HepG2 (cell line): Measurements from ENCODE around the gene ADGRL3. TPM values are rescaled to one million over a fixed set of nuclear protein-coding genes. Genes with fewer than 3 reads are reported as not detected.

ENCODE experiments used
- ATAC-seq: fragments of 200-7000 bp; cut with Tn5 transposase; 3 replicates; pipeline ENCODE4 v1.9.1; 2020; ENCODE audit warnings: mild to moderate bottlenecking, moderate library complexity
- BruUV-seq: library from RNA; stranded (reverse); fragments of 400-500 nt; replicated peaks from 2 replicates; lab custom pipeline; 2021; lab: Mats Ljungman, UMichigan
- CTCF ChIA-PET: fragments of 300-600 bp; formaldehyde crosslinking; extraction: SDS; loops from one replicate; lab custom pipeline; 2021; ENCODE audit warnings: low total read pairs, inconsistent platforms, low intra/inter-chr PET ratio; lab: Yijun Ruan, JAX
- POLR2A ChIA-PET: fragments of 350-600 bp; sonication (Branson Sonifier 250); formaldehyde crosslinking; loops from one replicate; lab custom pipeline; 2020; ENCODE audit warnings: antibody characterized with exemption, inconsistent platforms; lab: Yijun Ruan, JAX
- DNase-seq: peaks from one replicate; pipeline ENCODE4 v3.0.0-alpha.2; 2015; ENCODE audit warnings: low spot score
- FAIRE-seq: peaks from 3 replicates; lab custom pipeline; 2011; peaks lifted over from hg19 to GRCh38; lab: Jason Lieb, UNC
- H2AFZ ChIP-seq: one replicate; pipeline ENCODE4 v1.6.1; 2011; ENCODE audit warnings: low read length, inconsistent platforms
- H3K27ac ChIP-seq: fragments of 300-600 bp; 3 replicates; pipeline ENCODE4 v1.8.0; 2011; ENCODE audit warnings: mixed run types, mild to moderate bottlenecking, mixed read lengths, low read length, inconsistent platforms; ENCODE audit not compliant: insufficient read depth; ENCODE audit errors: extremely low read length
- H3K27me3 ChIP-seq, 2 experiments: fragments of 200-600 bp in 1 of 2; 2 replicates in 1 of 2; 3 replicates in 1 of 2; pipeline versions ENCODE4 v1.6.0 to v1.8.0; 2011; ENCODE audit warnings: low read length in 2 of 2, mild to moderate bottlenecking in 2 of 2, moderate library complexity in 2 of 2, inconsistent platforms in 1 of 2; ENCODE audit not compliant: insufficient read depth in 2 of 2, control insufficient read depth in 1 of 2
- H3K36me3 ChIP-seq, 2 experiments: fragments of 200-600 bp in 1 of 2; replicated peaks in 1 of 2; 2 replicates in 1 of 2; 3 replicates in 1 of 2; pipeline versions ENCODE4 v1.5.1 to v1.8.0; 2011; ENCODE audit warnings: low read length in 2 of 2, inconsistent platforms in 1 of 2; ENCODE audit not compliant: insufficient read depth in 2 of 2, control insufficient read depth in 1 of 2
- H3K4me1 ChIP-seq: 2 replicates; pipeline ENCODE4 v1.5.1; 2012; ENCODE audit warnings: low read length, inconsistent platforms; ENCODE audit not compliant: insufficient read depth
- H3K4me2 ChIP-seq: 2 replicates; pipeline ENCODE4 v1.6.0; 2011; ENCODE audit warnings: low read depth, low read length, inconsistent platforms
- H3K4me3 ChIP-seq, 3 experiments: fragments of 200-600 bp in 1 of 3; sonication (generic), shearing (Covaris generic) in 1 of 3; replicated peaks in 1 of 3; 2 replicates each; pipeline ENCODE4 v1.5.1; 2011 to 2016; ENCODE audit warnings: low read length in 3 of 3, inconsistent platforms in 2 of 3, low read depth in 2 of 3, mild to moderate bottlenecking in 2 of 3, control low read depth in 1 of 3, mixed read lengths in 1 of 3; ENCODE audit not compliant: insufficient read depth in 1 of 3
- H3K79me2 ChIP-seq: one replicate; pipeline ENCODE4 v1.6.1; 2011; ENCODE audit warnings: low read length, inconsistent platforms; ENCODE audit not compliant: insufficient read depth
- H3K9ac ChIP-seq: 2 replicates; pipeline ENCODE4 v1.6.0; 2011; ENCODE audit warnings: mild to moderate bottlenecking, low read depth, low read length, inconsistent platforms; ENCODE audit not compliant: insufficient read depth
- H3K9me3 ChIP-seq: 2 replicates; pipeline ENCODE4 v1.5.1; 2012; ENCODE audit warnings: mild to moderate bottlenecking, low read length
- H4K20me1 ChIP-seq: 2 replicates; pipeline ENCODE4 v1.6.0; 2011; ENCODE audit warnings: inconsistent platforms, mild to moderate bottlenecking, low read length, moderate library complexity; ENCODE audit not compliant: insufficient read depth
- CC2D1A ChIP-seq: sonication (generic); formaldehyde crosslinking; IDR thresholded peaks from 2 replicates; pipeline ENCODE4 v1.8.1; 2023; ENCODE audit warnings: mild to moderate bottlenecking, missing genetic modification reagents
- MAFK ChIP-seq, 2 experiments: IDR thresholded peaks in 1 of 2; conservative IDR thresholded peaks in 1 of 2; 2 replicates each; pipeline ENCODE4 v1.6.1; 2011; ENCODE audit warnings: improper control_type of control experiment in 2 of 2, low read length in 2 of 2
- POGZ ChIP-seq: sonication (generic); formaldehyde crosslinking; IDR thresholded peaks from 2 replicates; pipeline ENCODE4 v1.4.0; 2020; ENCODE audit warnings: mild to moderate bottlenecking, missing genetic modification reagents
- TMF1 ChIP-seq: sonication (generic); formaldehyde crosslinking; IDR thresholded peaks from 2 replicates; pipeline ENCODE4 v1.8.1; 2022; ENCODE audit warnings: low read depth, missing genetic modification reagents
- ZBTB21 ChIP-seq: sonication (generic); formaldehyde crosslinking; IDR thresholded peaks from 2 replicates; pipeline ENCODE4 v1.4.0; 2020; ENCODE audit warnings: missing genetic modification reagents
- ZNF263 ChIP-seq: sonication (generic); formaldehyde crosslinking; IDR thresholded peaks from 2 replicates; pipeline ENCODE4 v1.4.0; 2020; ENCODE audit warnings: missing genetic modification reagents
- ZNF326 ChIP-seq: sonication (generic); formaldehyde crosslinking; IDR thresholded peaks from 2 replicates; pipeline ENCODE4 v1.4.0; 2020; ENCODE audit warnings: missing genetic modification reagents, borderline replicate concordance
- ZNF530 ChIP-seq: sonication (generic); formaldehyde crosslinking; IDR thresholded peaks from 2 replicates; pipeline ENCODE4 v1.5.0; 2020; ENCODE audit warnings: low read depth, mild to moderate bottlenecking, missing genetic modification reagents
- ZNF83 ChIP-seq: sonication (generic); formaldehyde crosslinking; IDR thresholded peaks from 2 replicates; pipeline ENCODE4 v1.4.0; 2020; ENCODE audit warnings: missing genetic modification reagents, mild to moderate bottlenecking, borderline replicate concordance
- ZNF891 ChIP-seq: sonication (generic); formaldehyde crosslinking; IDR thresholded peaks from 2 replicates; pipeline ENCODE4 v1.5.0; 2020; ENCODE audit warnings: mild to moderate bottlenecking, missing genetic modification reagents
- ZSCAN21 ChIP-seq: sonication (generic); formaldehyde crosslinking; IDR thresholded peaks from 2 replicates; pipeline ENCODE4 v1.8.0; 2022; ENCODE audit warnings: mild to moderate bottlenecking, missing genetic modification reagents, moderate library complexity, borderline replicate concordance
- WGBS: methylation state at CpG from one replicate; pipeline ENCODE4 v1.1.6; 2017; ENCODE audit warnings: low lambda C conversion rate; 5-methylcytosine and 5-hydroxymethylcytosine counted together
- in situ Hi-C: cut with HindIII; loops from 2 replicates; pipeline ENCODE4 v1.10.0; 2017; ENCODE audit warnings: low pct_unique_long_range_greater_than_20kb; ENCODE audit not compliant: extremely low pct_ligation_motif_present
- intact Hi-C: fragments of 100-400 bp; cut with micrococcal nuclease; formaldehyde crosslinking; loops from one replicate; pipeline ENCODE4 v1.10.0; 2022; ENCODE audit not compliant: unreplicated experiment
- polyA plus RNA-seq, 8 experiments: library from polyadenylated mRNA; depleted of rRNA in 3 of 8; stranded (reverse) in 7 of 8; unstranded in 1 of 8; fragments of >200 nt; fragmentation: Illumina TruSeq in 4 of 8; extraction: Trizol in 4 of 8; gene quantifications; 2 replicates each; pipeline versions ENCODE4 v1.2.1 to v1.2.3, GENCODE V29; 2011 to 2016; ENCODE audit warnings: low read depth in 4 of 8, missing spikeins in 1 of 8, mixed read lengths in 1 of 8; ENCODE audit not compliant: insufficient read depth in 1 of 8
- total RNA-seq, 5 experiments: library from RNA; depleted of rRNA; stranded (reverse); fragments of >200 nt; fragmentation: Illumina TruSeq; extraction: Trizol; gene quantifications; 2 replicates each; pipeline ENCODE4 v1.2.3, GENCODE V29; 2016; ENCODE audit warnings: low read depth in 1 of 5
- TF ChIP-seq, protein P1 (sequence below): sonication (generic); formaldehyde crosslinking; IDR thresholded peaks from 2 replicates; pipeline ENCODE4 v1.4.0; 2020; ENCODE audit warnings: missing genetic modification reagents
- TF ChIP-seq, protein P2 (sequence below): sonication (generic); formaldehyde crosslinking; IDR thresholded peaks from 2 replicates; pipeline ENCODE4; 2020; ENCODE audit warnings: missing genetic modification reagents, mild to moderate bottlenecking, borderline replicate concordance

The ADGRL3 gene
- total and polyA plus RNA-seq, 2 of the 13 experiments (the other 11 are each of a cell fraction or from before 2014, with no cell fraction given) = 0.04 to 0.05 TPM

DNA sequence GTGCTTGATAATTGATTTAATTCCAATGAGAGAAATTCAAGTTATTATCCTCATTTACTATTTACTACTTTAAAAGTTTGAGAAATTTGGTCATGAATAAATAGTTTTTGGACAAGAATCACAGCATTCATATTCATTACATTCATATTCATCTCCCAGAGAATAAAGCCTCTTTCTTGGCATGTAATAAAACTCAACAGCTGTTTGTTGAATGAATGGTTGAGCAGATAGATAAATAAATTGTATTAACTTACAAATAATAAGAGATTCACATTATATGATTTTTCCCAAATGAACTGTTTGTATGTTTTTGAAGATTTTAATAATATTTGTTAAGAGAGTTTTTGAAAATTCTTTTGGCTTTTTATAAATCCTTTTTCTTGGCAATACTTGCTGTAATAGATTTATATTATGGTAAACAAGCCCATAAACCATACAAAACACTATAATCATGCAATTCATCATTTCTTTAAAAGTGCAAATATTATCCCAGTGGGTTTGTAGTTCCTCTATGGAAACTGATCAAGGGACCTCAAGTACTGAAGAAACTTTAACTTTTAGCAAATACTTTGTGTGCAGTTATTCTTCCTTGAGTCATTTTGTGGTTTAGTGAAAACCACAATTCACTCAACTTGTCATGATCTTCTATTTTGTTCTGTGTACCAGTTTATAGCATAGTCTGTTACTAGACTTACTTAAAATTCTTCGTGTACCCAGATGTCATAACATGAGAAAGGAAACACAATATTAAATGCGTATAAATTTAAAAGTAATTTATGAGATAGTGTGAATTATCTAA is 371.8 kb downstream of the ADGRL3 start:
- DNase-seq (no peak), FAIRE-seq (no peak), ATAC-seq (no peak)
- H3K79me2 ChIP-seq = no peaks in the 10 kb centered on the region
- BruUV-seq = no TSS peak
- H3K27ac ChIP-seq = no peak overlapping the region
- no peaks in the 10 kb centered on the region for H3K36me3 ChIP-seq
- no peak overlapping the region for H3K4me2 ChIP-seq
- TF ChIP-seq ZNF263 (CRISPR knock-in tag) (no peak), TMF1 (CRISPR knock-in tag) (no peak), CC2D1A (no peak), ZNF891 (no peak), ZNF83 (CRISPR knock-in tag) (no peak), POGZ (no peak), ZBTB21 (no peak), ZNF530 (CRISPR knock-in tag) (no peak), ZSCAN21 (CRISPR knock-in tag) (no peak), MAFK (conservative IDR thresholded peaks at IDR 0.05 in 1 of 2, IDR thresholded peaks at IDR 0.05 in 1 of 2; ENCODE audit: low read length in 2 of 2) (no peak), ZNF326 (CRISPR knock-in tag) (no peak)
- TF ChIP-seq, protein P1, sequence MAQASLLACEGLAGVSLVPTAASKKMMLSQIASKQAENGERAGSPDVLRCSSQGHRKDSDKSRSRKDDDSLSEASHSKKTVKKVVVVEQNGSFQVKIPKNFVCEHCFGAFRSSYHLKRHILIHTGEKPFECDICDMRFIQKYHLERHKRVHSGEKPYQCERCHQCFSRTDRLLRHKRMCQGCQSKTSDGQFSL (CRISPR knock-in tag) = no peak
- TF ChIP-seq, protein P2, sequence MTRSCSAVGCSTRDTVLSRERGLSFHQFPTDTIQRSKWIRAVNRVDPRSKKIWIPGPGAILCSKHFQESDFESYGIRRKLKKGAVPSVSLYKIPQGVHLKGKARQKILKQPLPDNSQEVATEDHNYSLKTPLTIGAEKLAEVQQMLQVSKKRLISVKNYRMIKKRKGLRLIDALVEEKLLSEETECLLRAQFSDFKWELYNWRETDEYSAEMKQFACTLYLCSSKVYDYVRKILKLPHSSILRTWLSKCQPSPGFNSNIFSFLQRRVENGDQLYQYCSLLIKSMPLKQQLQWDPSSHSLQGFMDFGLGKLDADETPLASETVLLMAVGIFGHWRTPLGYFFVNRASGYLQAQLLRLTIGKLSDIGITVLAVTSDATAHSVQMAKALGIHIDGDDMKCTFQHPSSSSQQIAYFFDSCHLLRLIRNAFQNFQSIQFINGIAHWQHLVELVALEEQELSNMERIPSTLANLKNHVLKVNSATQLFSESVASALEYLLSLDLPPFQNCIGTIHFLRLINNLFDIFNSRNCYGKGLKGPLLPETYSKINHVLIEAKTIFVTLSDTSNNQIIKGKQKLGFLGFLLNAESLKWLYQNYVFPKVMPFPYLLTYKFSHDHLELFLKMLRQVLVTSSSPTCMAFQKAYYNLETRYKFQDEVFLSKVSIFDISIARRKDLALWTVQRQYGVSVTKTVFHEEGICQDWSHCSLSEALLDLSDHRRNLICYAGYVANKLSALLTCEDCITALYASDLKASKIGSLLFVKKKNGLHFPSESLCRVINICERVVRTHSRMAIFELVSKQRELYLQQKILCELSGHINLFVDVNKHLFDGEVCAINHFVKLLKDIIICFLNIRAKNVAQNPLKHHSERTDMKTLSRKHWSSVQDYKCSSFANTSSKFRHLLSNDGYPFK (CRISPR knock-in tag) = no peak
- in situ Hi-C loops = no loop called here
- no peaks in the 10 kb centered on the region for H3K9me3 ChIP-seq
- intact Hi-C loops = no loop called here
- H2AFZ ChIP-seq = no peak overlapping the region
- ChIA-PET POLR2A (no interaction called here), CTCF (no interaction called here)
- 30% methylated on average over 2 of the region's 2 CpGs for WGBS
- H3K4me3 ChIP-seq = no peak overlapping the region
- H3K9ac ChIP-seq = no peak overlapping the region
- H3K27me3 ChIP-seq = no peaks in the 10 kb centered on the region
- no peaks in the 10 kb centered on the region for H3K4me1 ChIP-seq
- no peaks in the 10 kb centered on the region for H4K20me1 ChIP-seq
